ENCODE results near the gene ABCA4.

DNA sequence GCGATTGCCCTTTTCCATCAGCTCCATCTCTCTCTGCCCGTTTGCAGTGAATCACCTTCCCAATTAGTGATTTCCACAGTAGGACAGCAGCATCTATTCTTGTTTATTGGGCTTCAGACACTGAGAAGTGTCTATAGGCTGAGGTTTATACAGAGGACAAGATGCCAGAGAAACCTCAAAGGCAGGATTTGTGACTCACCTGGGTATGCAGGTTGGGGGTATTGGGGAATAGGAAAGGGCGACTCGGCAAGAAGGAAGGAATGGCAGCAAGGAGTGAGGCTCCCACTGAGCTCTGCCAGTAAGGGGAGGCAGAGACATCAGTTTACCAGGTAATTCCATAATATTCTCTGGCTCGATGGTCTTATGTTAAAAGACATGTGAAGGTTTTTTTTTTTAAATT is 25.3 kb upstream of the ABCA4 start:
- TF ChIP-seq EZH2 (IDR thresholded peaks at IDR 0.05; ENCODE audit: low read length, unreplicated experiment) (no peak), EZH2phosphoT487 (IDR thresholded peaks at IDR 0.05; ENCODE audit: borderline replicate concordance, low read length) (no peak)
- TF ChIP-seq, protein P1, sequence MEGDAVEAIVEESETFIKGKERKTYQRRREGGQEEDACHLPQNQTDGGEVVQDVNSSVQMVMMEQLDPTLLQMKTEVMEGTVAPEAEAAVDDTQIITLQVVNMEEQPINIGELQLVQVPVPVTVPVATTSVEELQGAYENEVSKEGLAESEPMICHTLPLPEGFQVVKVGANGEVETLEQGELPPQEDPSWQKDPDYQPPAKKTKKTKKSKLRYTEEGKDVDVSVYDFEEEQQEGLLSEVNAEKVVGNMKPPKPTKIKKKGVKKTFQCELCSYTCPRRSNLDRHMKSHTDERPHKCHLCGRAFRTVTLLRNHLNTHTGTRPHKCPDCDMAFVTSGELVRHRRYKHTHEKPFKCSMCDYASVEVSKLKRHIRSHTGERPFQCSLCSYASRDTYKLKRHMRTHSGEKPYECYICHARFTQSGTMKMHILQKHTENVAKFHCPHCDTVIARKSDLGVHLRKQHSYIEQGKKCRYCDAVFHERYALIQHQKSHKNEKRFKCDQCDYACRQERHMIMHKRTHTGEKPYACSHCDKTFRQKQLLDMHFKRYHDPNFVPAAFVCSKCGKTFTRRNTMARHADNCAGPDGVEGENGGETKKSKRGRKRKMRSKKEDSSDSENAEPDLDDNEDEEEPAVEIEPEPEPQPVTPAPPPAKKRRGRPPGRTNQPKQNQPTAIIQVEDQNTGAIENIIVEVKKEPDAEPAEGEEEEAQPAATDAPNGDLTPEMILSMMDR (conservative IDR thresholded peaks at IDR 0.05; ENCODE audit: low read depth, low read length) = no peak
